Aorta (tissue), 4 donors: ENCODE results near the gene SRD5A3. TPM values are rescaled to one million over a fixed set of nuclear protein-coding genes. Genes with fewer than 3 reads are reported as not detected.

ENCODE experiments used
- polyA plus RNA-seq, 2 donors: library from polyadenylated mRNA; stranded (reverse); fragments of 200-250 nt; gene quantifications; one replicate each; pipeline ENCODE4 v1.2.3, GENCODE V29; 2013
- total RNA-seq, 2 donors: library from RNA; stranded (reverse); fragmentation: NEBNext Ultra II Directional; extraction: Animal tissue kit (Norgen Biotek cat#: 25700); gene quantifications; one replicate each; pipeline ENCODE4 v1.2.1, GENCODE V29; 2021
- donor health status: healthy with polysubstance abuse.
- donor health status: Bipolar disorder and iron deficiency.
- donor health status: DM: no; HTN: no; CAD: no.
- donor health status: DM: yes; HTN: yes; CAD: no.

The SRD5A3 gene
- total and polyA plus RNA-seq, 4 donors: 6.1 to 11.7 (median 8.1) TPM

Other genes with a start within 250 kb of the SRD5A3 start
- 10 to 100 TPM; 18.8 to 42.1 TPM for gene KDR, start 220.6 kb upstream of the SRD5A3 start, total RNA-seq
- 1 to 10 TPM in 1 of 2 donors, under 1 TPM in 1; 0.46 to 1.4 TPM for gene KDR, start 220.6 kb upstream of the SRD5A3 start, polyA plus RNA-seq
- gene TMEM165, start 49.7 kb downstream of the SRD5A3 start, total RNA-seq: 100 to 1,000 TPM; 183 to 204 TPM
- gene TMEM165, start 49.7 kb downstream of the SRD5A3 start, polyA plus RNA-seq: 10 to 100 TPM; 38.6 to 83.4 TPM
- 10 to 100 TPM; 32.4 to 36.8 TPM for gene CLOCK, start 200.7 kb downstream of the SRD5A3 start, total RNA-seq
- 1 to 10 TPM; 4.8 to 5.6 TPM for gene CLOCK, start 200.7 kb downstream of the SRD5A3 start, polyA plus RNA-seq
- gene PDCL2, start 246.0 kb downstream of the SRD5A3 start, total RNA-seq: not detected
- not detected for gene PDCL2, start 246.0 kb downstream of the SRD5A3 start, polyA plus RNA-seq